ENCODE results near the gene SIVA1.
"Not testable (repeated sequence)": the region's sequence is repeated elsewhere in the genome, so short reads cannot be mapped to it uniquely, and the experiment has no call there.

Gene SIVA1

GRCh38 chr14:104725772-104726548 is 27.0 kb upstream of the SIVA1 start:
- H3K9ac ChIP-seq (ENCODE audit: low read length), result no peak overlapping the region
- H4K20me1 ChIP-seq (ENCODE audit: low read depth, low read length), result no peaks in the 10 kb centered on the region
- no peaks in the 10 kb centered on the region for H3F3A ChIP-seq (ENCODE audit: insufficient read depth)
- no peaks in the 10 kb centered on the region for H3K79me2 ChIP-seq (ENCODE audit: insufficient read depth, low read length)
- no peaks in the 10 kb centered on the region for H3K9me2 ChIP-seq (replicated peaks; ENCODE audit: insufficient read depth, low read length)
- no peaks in the 10 kb centered on the region for H3K36me3 ChIP-seq (ENCODE audit: low read length)
- TF ChIP-seq EZH2phosphoT487 (conservative IDR thresholded peaks at IDR 0.05; ENCODE audit: low read length), result no peak
- no peak for TF ChIP-seq CTCF (IDR thresholded peaks at IDR 0.05; ENCODE audit: insufficient read depth, low read length, poor library complexity, severe bottlenecking)
- no peak overlapping the region for H2AFZ ChIP-seq (ENCODE audit: low read depth, low read length, severe bottlenecking)
- H3K4me2 ChIP-seq (ENCODE audit: low read depth, low read length, poor library complexity, severe bottlenecking), result no peak overlapping the region
- no peak overlapping the region for H3K27ac ChIP-seq (ENCODE audit: low read depth, low read length)
- no peak overlapping the region for H3K4me3 ChIP-seq (ENCODE audit: insufficient read depth, low read length, poor library complexity, severe bottlenecking)
- H3K9me3 ChIP-seq (ENCODE audit: insufficient read depth, low read length), result no peaks in the 10 kb centered on the region
- no peaks in the 10 kb centered on the region for H3K27me3 ChIP-seq (ENCODE audit: low read length)

DNA sequence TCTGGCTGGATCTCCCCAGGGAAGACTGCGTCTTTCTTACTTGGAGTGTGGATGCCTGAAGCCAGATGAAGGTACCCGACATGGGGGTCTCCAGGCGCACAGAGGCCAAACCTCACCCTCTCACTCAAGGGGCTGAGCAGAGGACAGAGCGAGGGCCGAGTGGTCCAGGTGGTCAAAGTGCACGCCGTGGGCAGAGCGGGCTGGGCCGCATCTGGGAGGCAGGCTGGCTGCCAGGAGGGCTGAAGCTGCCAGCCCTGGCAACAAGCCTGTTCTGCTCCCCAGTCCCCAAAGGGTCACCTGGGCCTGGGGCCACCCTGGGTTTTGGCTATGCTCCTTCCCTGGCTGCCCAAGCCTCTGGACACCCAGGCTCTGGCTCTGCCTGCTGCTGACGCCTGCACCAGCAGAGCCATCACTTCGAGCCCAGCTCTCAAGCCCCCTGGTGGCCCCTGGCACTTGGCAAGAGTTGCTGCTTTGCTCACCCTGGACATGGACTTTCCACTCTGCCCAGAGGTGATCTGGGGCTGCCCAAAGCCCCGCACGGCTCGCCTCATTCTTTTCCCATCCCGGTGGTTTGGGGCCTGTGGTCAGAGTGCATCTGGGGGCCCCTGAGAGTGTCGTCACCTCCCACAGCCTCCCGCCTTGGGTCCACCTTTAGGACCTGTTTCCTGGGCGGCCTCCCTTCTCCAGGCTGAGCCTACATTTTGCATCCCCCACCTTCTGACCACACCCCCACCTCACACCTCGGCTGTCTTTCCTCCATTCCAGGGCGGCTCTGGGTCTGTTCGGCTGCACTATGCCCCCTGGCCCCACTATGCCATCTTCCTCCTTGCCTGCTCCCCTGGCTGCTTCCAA is 26.1 kb upstream of the SIVA1 start:
- H3K27ac ChIP-seq (ENCODE audit: low read depth, low read length), result no peak overlapping the region
- H3K9me2 ChIP-seq (replicated peaks; ENCODE audit: insufficient read depth, low read length), result no peaks in the 10 kb centered on the region
- no peak overlapping the region for H2AFZ ChIP-seq (ENCODE audit: low read depth, low read length, severe bottlenecking)
- no peaks in the 10 kb centered on the region for H3K27me3 ChIP-seq (ENCODE audit: low read length)
- no peaks in the 10 kb centered on the region for H3K79me2 ChIP-seq (ENCODE audit: insufficient read depth, low read length)
- no peak for TF ChIP-seq EZH2phosphoT487 (conservative IDR thresholded peaks at IDR 0.05; ENCODE audit: low read length)
- peak; percentile 9 for TF ChIP-seq CTCF (IDR thresholded peaks at IDR 0.05; ENCODE audit: insufficient read depth, low read length, poor library complexity, severe bottlenecking)
- no peak overlapping the region for H3K4me3 ChIP-seq (ENCODE audit: insufficient read depth, low read length, poor library complexity, severe bottlenecking)
- H3F3A ChIP-seq (ENCODE audit: insufficient read depth), result no peaks in the 10 kb centered on the region
- no peaks in the 10 kb centered on the region for H3K9me3 ChIP-seq (ENCODE audit: insufficient read depth, low read length)
- H3K9ac ChIP-seq (ENCODE audit: low read length), result no peak overlapping the region
- H3K36me3 ChIP-seq (ENCODE audit: low read length), result no peaks in the 10 kb centered on the region
- no peaks in the 10 kb centered on the region for H4K20me1 ChIP-seq (ENCODE audit: low read depth, low read length)
- H3K4me2 ChIP-seq (ENCODE audit: low read depth, low read length, poor library complexity, severe bottlenecking), result no peak overlapping the region

- H3K9me2 ChIP-seq (replicated peaks; ENCODE audit: insufficient read depth, low read length), result no peaks in the 10 kb centered on the region
- H3K4me2 ChIP-seq (ENCODE audit: low read depth, low read length, poor library complexity, severe bottlenecking), result no peak overlapping the region
- H3K9me3 ChIP-seq (ENCODE audit: insufficient read depth, low read length), result no peaks in the 10 kb centered on the region
- no peaks in the 10 kb centered on the region for H4K20me1 ChIP-seq (ENCODE audit: low read depth, low read length)
- H2AFZ ChIP-seq (ENCODE audit: low read depth, low read length, severe bottlenecking), result no peak overlapping the region
- TF ChIP-seq EZH2phosphoT487 (conservative IDR thresholded peaks at IDR 0.05; ENCODE audit: low read length) (no peak), CTCF (IDR thresholded peaks at IDR 0.05; ENCODE audit: insufficient read depth, low read length, poor library complexity, severe bottlenecking) (no peak)
- H3K27ac ChIP-seq (ENCODE audit: low read depth, low read length), result no peak overlapping the region
- no peak overlapping the region for H3K4me3 ChIP-seq (ENCODE audit: insufficient read depth, low read length, poor library complexity, severe bottlenecking)
- H3K79me2 ChIP-seq (ENCODE audit: insufficient read depth, low read length), result no peaks in the 10 kb centered on the region
- H3K9ac ChIP-seq (ENCODE audit: low read length), result no peak overlapping the region
- H3K27me3 ChIP-seq (ENCODE audit: low read length), result no peaks in the 10 kb centered on the region
- no peaks in the 10 kb centered on the region for H3F3A ChIP-seq (ENCODE audit: insufficient read depth)
- no peaks in the 10 kb centered on the region for H3K36me3 ChIP-seq (ENCODE audit: low read length)
Observed at GRCh38 chr14:104728631-104729030, 24.3 kb upstream of the SIVA1 start.

GRCh38 chr14:104729176-104729834 is 23.6 kb upstream of the SIVA1 start:
- H4K20me1 ChIP-seq (ENCODE audit: low read depth, low read length); H3K79me2 ChIP-seq (ENCODE audit: insufficient read depth, low read length); H3F3A ChIP-seq (ENCODE audit: insufficient read depth); H3K9me3 ChIP-seq (ENCODE audit: insufficient read depth, low read length); H3K36me3 ChIP-seq (ENCODE audit: low read length); H3K9ac ChIP-seq (ENCODE audit: low read length); H3K4me2 ChIP-seq (ENCODE audit: low read depth, low read length, poor library complexity, severe bottlenecking); H2AFZ ChIP-seq (ENCODE audit: low read depth, low read length, severe bottlenecking); H3K27ac ChIP-seq (ENCODE audit: low read depth, low read length); H3K4me3 ChIP-seq (ENCODE audit: insufficient read depth, low read length, poor library complexity, severe bottlenecking); H3K9me2 ChIP-seq (replicated peaks; ENCODE audit: insufficient read depth, low read length); H3K27me3 ChIP-seq (ENCODE audit: low read length): not testable (repeated sequence)

Measured in SU-DHL-6 (cell line).